SH-SY5Y (cell line): Measurements from ENCODE around the gene CNOT10.

Source experiments
- GATA2 ChIP-seq: IDR thresholded peaks from 2 replicates; pipeline ENCODE4 v1.6.1; 2011; ENCODE audit warnings: mild to moderate bottlenecking, low read depth, low read length
- GATA3 ChIP-seq: IDR thresholded peaks from 2 replicates; pipeline ENCODE4 v1.6.1; 2011; ENCODE audit warnings: low read depth, mild to moderate bottlenecking, low read length, moderate library complexity

CNOT10 gene

DNA sequence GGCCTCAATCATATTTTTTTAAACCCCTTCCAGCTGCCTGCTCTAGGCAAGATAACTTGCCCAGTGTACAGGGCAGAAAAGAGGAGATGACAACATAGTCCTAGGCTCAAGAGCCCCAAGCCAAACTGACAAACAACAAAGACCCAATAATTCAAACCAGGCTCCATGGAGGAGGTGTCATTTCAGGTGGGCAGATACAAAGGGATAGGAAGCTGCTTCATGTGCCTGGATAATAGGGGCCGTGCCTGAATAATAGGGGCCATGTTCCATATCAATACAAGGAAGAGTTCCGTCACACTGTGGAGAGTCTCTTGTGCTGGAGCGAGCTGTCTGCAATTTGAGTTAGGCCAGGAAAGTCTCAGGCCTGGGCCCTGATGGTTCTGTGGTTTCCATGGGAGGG is 97.4 kb downstream of the CNOT10 start:
- no peak for TF ChIP-seq GATA2
- TF ChIP-seq GATA3 = no peak

DNA sequence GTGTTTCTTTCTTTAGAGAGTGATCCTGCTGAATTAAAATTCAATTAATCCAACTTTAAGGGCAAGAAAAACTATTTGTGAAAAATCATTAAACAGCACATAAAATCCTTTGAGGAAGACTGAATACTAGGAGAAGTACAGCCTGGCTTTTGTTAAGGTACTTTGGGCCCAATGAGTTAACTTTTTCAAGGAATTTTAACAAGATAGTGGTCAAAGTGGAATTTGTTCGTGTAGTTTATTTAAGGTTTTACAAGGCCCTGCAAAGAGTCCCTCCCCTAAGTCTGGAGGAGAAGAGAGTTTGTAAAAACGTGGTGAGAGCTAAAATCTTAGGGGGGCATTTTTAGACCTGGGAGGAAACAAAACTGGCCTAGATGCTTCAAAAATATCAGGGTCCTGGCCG is 106.8 kb downstream of the CNOT10 start:
- TF ChIP-seq GATA3 (no peak), GATA2 (no peak)

DNA sequence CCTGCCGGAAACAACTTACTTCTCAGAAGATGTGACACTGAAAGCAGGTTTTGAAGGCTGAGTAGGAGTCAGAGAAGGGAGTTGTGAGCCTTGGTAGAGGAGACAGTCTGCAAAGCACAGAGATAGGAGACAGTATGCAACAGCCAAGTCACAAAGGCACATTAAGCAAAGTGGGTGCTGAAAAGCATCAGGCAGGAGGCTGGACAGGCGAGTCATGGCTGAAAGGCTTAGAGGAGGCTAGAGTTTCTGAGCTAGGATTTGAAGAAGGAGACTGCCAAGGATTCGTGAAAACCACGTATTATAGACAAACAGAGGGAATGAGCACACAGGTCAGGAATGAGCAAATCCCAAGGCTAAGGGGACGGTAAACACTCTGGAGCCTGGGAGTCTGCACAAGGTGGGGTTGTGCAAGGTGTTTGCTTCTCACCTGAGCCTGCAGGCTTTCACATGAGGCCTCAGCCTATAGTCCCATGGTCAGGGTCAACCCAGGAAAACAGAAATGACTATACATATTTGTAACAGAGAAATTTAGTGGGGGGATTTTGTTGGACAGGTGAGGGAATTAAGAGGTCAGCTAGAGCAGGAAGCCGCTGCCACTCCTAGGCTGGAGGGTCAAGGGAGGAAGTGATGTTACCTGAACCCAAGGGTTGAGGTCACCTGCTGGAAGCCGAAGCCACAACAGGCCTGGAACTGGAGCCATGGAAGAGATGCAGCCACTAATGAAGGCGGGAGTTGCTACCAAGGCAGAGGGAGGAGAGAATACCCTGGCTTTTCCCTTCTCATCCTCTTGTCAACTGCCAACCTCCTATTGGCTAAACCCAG is 109.7 kb downstream of the CNOT10 start:
- TF ChIP-seq GATA3 (no peak), GATA2 (no peak)

DNA sequence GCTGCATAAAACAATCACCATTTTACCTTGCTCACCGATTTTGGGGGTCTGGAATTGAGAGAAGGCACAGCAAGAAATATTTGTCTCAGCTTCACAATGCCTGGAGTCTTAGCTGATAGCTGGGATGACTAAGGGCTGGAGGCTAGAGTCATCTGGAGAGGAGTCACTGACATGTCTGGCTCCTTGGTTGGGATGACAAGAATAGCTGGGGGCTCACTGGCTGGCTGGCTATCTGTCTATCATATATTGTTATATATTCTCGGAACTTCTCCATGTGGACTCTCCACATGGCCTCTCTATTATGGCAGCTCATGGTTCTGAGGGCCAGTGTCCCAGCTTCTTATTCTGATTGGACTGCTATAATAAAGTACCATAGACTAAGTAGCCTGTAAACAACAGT is 112.8 kb downstream of the CNOT10 start:
- TF ChIP-seq GATA2 = no peak
- no peak for TF ChIP-seq GATA3

DNA sequence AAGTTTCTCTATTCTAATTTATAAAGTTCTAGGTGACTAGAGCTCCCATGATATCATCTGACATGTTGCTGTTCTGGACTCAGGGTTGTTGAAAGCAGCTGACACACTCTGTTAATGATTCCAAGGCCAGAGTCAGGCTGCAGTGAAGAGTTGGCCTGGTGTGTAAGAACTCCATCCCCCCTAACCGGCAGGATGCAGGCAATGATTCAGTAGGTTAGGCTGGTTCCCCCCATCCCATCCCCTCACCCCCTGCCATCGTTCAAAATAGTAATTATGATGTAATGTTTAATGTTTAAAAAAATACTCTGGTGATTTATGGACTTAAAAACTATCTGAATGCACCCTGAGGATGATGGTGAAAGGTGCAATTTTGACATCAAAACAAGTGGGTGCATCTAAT is 128.2 kb downstream of the CNOT10 start:
- TF ChIP-seq GATA2 (no peak), GATA3 (no peak)

DNA sequence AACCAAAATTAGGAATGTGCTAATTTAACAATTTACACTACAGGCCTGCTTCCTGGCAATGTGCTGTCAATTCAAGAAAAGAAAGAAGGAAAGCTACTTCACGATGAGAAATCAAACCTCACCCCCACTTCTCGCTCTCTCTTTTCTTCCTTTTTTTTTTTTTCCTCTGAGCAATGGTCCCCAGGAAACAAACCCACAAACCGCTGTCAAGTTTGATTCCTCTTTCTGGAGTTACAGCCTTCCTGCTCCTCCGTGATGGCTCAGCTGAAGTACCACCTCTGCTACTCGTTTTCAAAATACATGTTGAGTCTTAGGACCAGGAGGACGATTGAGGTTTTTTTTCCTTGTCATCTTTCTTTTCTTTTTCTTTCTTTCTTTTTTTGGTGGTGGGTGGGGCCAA is 129.4 kb downstream of the CNOT10 start:
- TF ChIP-seq GATA3 (no peak), GATA2 (no peak)

DNA sequence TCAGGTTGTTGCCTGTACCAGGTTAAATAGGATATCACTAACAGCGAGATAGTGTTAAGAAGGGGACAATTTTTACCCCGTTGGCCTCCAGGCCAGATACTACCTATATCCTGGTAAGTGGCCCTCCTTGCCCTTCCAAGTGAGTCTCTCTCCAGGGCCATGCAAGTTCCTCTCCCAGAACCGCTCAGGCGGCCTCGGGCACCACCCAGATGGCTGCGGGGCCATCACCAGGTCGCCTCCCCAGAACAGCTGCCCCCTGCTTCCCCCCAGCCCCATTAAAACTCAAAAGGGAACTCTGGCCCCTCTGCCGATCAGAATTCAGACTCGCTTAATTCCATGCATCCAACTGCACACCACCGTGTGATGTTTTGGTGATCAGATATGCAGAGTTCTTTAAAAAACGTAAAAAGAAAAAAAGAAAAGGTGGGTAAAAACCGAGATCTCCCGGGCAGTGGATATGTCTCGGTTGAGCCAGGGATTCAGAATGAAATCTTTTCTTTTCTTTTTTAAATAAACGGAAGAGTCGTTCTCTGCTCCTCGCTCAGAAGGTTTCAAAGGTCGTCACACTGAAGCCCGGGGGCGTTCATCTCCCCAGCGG is 131.0 kb downstream of the CNOT10 start:
- TF ChIP-seq GATA2 (no peak), GATA3 (no peak)

DNA sequence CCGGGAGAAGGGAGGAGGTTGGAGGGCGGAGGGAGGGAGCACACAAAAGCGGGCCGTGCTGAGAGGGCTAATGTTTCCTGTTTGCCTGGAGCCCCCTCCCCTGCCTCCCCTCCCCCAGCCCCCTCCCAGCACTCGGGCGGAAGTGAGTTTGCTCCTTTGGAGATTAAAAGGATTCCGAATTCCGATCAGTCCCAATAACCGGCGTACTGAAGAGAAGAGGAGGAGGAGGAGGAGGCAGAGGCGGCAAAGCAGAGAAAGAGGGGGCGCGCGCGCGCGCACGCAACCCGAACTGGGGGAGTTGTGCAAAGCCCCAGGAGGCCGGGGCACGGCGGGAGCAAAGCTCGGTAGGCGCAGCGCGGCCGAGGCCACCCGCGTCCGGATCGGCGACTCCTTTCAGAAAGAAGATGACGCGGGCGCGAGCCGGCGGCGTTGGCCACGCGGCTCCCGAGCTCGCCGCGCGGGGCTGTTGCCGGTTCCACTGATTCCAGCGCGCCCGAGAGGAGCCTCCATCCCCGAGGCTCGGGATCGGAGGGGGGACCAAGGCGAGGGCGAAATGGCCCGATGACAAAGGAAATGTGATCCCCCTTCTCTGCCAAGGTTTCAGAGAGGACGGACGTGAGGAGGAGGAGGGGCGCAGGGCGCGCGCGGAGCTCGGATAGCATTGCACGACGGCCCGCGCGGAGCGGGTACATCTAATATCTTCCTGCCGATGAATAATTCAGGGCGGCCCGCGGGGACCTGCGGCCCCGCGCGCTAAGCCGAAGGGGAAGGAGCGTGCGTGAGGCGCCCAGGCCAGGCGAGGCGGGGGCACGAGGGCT is 131.7 kb downstream of the CNOT10 start:
- TF ChIP-seq GATA3 (no peak), GATA2 (no peak)

DNA sequence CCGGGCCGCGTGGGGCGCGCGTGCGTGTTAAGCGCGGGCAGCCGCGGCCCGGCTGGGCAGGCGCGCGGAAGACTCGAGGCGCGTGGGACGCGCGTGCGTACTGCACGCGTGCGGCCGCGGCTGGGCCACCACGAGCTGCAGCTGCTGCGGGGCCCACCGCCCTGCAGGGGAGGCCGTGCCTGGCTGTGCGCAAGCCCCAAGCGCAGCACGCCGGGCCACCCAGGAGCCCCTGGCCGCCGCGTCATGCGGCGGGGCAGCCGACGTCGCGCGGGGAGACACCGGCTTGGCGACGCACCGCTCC is 132.2 kb downstream of the CNOT10 start:
- no peak for TF ChIP-seq GATA3
- TF ChIP-seq GATA2 = no peak

DNA sequence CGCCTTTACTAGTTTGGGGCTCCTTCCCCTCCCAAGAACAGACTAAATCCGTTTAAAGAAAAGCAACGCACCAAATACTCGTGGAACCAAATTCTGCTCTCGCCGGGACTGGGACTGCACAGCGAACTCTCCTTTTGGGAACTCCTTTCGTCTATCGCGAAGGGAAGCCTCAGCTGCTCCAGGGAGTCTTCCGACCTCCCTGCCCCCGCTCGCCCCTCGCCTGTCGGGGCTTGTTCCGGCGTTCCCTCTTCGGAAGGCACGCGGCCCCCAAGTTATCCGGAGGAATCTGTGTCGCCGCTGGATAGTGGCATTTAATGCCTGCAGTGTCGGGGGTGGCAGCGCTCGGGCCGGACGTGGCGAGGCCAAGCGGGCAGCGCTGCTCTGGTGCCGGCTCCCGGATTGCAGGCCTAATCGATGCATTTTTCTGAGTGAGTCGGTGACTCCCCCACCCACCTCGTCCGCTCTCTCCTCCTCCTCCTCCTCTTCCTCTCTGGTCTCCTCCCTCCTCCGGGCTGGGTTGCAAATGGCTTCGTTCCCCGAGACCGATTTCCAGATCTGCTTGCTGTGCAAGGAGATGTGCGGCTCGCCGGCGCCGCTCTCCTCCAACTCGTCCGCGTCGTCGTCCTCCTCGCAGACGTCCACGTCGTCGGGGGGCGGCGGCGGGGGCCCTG is 132.7 kb downstream of the CNOT10 start, which contains the start of gene TRIM71:
TSS of gene TRIM71 (plus strand) at position 440 of the 671 bp plus-strand sequence. CDS start at position 524, 84 bp downstream.
- TF ChIP-seq GATA2 (no peak), GATA3 (no peak)

DNA sequence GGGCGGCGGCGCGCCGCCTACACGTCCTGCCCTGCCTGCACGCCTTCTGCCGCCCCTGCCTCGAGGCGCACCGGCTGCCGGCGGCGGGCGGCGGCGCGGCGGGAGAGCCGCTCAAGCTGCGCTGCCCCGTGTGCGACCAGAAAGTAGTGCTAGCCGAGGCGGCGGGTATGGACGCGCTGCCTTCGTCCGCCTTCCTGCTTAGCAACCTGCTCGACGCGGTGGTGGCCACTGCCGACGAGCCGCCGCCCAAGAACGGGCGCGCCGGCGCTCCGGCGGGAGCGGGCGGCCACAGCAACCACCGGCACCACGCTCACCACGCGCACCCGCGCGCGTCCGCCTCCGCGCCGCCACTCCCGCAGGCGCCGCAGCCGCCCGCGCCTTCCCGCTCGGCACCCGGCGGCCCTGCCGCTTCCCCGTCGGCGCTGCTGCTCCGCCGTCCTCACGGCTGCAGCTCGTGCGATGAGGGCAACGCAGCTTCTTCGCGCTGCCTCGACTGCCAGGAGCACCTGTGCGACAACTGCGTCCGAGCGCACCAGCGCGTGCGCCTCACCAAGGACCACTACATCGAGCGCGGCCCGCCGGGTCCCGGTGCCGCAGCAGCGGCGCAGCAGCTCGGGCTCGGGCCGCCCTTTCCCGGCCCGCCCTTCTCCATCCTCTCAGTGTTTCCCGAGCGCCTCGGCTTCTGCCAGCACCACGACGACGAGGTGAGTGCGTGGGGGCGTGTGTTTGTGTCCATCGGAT is 133.4 kb downstream of the CNOT10 start:
- no peak for TF ChIP-seq GATA3

DNA sequence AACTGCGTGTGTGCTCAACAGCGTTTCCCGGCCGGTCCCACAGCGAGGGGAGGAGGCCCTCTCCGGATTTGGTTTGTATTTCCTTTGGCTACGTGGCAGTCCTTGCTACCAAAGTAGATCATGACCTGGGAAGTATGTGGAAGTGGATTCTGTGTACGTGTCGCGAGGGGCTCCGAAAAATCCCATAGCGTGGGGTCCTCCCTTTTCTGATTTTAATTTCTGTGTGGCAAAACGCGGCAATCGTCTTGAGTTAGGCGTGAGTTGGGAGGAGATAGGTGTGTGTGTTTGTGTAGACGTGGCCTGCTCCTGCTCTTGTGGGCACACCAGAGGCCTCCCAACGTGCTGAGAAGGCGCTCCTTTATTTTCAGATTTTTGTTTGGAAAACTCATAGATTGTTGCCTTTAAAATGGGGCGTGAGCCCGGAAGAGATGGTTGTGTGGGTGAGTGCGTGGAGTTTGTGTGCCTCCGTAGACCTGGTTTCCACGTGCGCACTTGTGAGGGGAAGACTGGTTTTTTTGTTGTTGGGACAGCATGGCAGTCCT is 134.1 kb downstream of the CNOT10 start:
- TF ChIP-seq GATA2 = no peak
- TF ChIP-seq GATA3 = no peak
